Progenitor cell of endocrine pancreas (in vitro differentiated cells): Measurements from ENCODE around the gene PTPRD. TPM values are rescaled to one million over a fixed set of nuclear protein-coding genes. Genes with fewer than 3 reads are reported as not detected.
"Not testable (repeated sequence)": the region's sequence is repeated elsewhere in the genome, so short reads cannot be mapped to it uniquely, and the experiment has no call there.

ENCODE experiments used
- DNase-seq: peaks from one replicate; pipeline ENCODE4 v3.0.0; 2021; ENCODE audit warnings: low spot score; ENCODE audit not compliant: unreplicated experiment
- H3K27ac Mint-ChIP-seq: 2 replicates; pipeline ENCODE4 v1.8.0; 2021; ENCODE audit warnings: mild to moderate bottlenecking, moderate library complexity, mixed read lengths
- H3K27me3 Mint-ChIP-seq: 2 replicates; pipeline ENCODE4 v1.8.0; 2021; ENCODE audit warnings: mixed read lengths
- H3K36me3 Mint-ChIP-seq: 2 replicates; pipeline ENCODE4 v1.8.0; 2022; ENCODE audit warnings: mixed read lengths; ENCODE audit not compliant: insufficient read depth
- H3K4me1 Mint-ChIP-seq: 2 replicates; pipeline ENCODE4 v1.8.0; 2021; ENCODE audit warnings: low read depth, mixed read lengths
- H3K4me3 Mint-ChIP-seq: 2 replicates; pipeline ENCODE4 v1.8.0; 2021; ENCODE audit warnings: low read depth, mild to moderate bottlenecking, moderate library complexity, mixed read lengths
- H3K9me3 Mint-ChIP-seq: 2 replicates; pipeline ENCODE4 v1.8.0; 2021; ENCODE audit warnings: low read depth, mixed read lengths
- total RNA-seq: library from RNA; stranded (reverse); gene quantifications from 2 replicates; pipeline ENCODE4 v1.2.1, GENCODE V29; 2021
- TF ChIP-seq, protein P1 (sequence below): fragments of 200-600 bp; sonication (generic); IDR thresholded peaks from one replicate; pipeline ENCODE4 v1.5.0; 2021; ENCODE audit warnings: antibody characterized with exemption, mild to moderate bottlenecking; ENCODE audit not compliant: unreplicated experiment

Gene PTPRD
- total RNA-seq, 1 donor from 2014 or later, result 124 TPM

GRCh38 chr9:8705861-8706260 lies 1906.9 kb downstream of the PTPRD start:
- Mint-ChIP-seq H3K4me3 (no peak overlapping the region), H3K27ac (no peak overlapping the region), H3K9me3 (peaks cover 5% of the 10 kb centered on the region), H3K4me1 (peaks cover 9% of the 10 kb centered on the region), H3K36me3 (peaks cover 1% of the 10 kb centered on the region), H3K27me3 (no peaks in the 10 kb centered on the region)
- DNase-seq, result no peak
- TF ChIP-seq, protein P1, sequence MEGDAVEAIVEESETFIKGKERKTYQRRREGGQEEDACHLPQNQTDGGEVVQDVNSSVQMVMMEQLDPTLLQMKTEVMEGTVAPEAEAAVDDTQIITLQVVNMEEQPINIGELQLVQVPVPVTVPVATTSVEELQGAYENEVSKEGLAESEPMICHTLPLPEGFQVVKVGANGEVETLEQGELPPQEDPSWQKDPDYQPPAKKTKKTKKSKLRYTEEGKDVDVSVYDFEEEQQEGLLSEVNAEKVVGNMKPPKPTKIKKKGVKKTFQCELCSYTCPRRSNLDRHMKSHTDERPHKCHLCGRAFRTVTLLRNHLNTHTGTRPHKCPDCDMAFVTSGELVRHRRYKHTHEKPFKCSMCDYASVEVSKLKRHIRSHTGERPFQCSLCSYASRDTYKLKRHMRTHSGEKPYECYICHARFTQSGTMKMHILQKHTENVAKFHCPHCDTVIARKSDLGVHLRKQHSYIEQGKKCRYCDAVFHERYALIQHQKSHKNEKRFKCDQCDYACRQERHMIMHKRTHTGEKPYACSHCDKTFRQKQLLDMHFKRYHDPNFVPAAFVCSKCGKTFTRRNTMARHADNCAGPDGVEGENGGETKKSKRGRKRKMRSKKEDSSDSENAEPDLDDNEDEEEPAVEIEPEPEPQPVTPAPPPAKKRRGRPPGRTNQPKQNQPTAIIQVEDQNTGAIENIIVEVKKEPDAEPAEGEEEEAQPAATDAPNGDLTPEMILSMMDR, result no peak

- Mint-ChIP-seq H3K4me1 (peaks cover 9% of the 10 kb centered on the region), H3K4me3 (no peak overlapping the region), H3K36me3 (peaks cover 1% of the 10 kb centered on the region), H3K27me3 (no peaks in the 10 kb centered on the region), H3K9me3 (peaks cover 5% of the 10 kb centered on the region), H3K27ac (no peak overlapping the region)
- no peak for DNase-seq
- TF ChIP-seq, protein P1, result no peak
Measured at GRCh38 chr9:8703904-8704303, 1908.9 kb downstream of the PTPRD start.

- DNase-seq, result no peak
- TF ChIP-seq, protein P1, result no peak
- Mint-ChIP-seq H3K36me3 (peaks cover 1% of the 10 kb centered on the region), H3K9me3 (peaks cover 5% of the 10 kb centered on the region), H3K27me3 (no peaks in the 10 kb centered on the region), H3K27ac (no peak overlapping the region), H3K4me1 (peaks cover 11% of the 10 kb centered on the region), H3K4me3 (no peak overlapping the region)
Measured at GRCh38 chr9:8701904-8702303, 1910.9 kb downstream of the PTPRD start.

- not testable (repeated sequence) for H3K9me3 Mint-ChIP-seq, H3K27ac Mint-ChIP-seq, H3K27me3 Mint-ChIP-seq, DNase-seq, H3K36me3 Mint-ChIP-seq, H3K4me3 Mint-ChIP-seq, H3K4me1 Mint-ChIP-seq
Measured at GRCh38 chr9:8697565-8697964, 1915.2 kb downstream of the PTPRD start.

DNA sequence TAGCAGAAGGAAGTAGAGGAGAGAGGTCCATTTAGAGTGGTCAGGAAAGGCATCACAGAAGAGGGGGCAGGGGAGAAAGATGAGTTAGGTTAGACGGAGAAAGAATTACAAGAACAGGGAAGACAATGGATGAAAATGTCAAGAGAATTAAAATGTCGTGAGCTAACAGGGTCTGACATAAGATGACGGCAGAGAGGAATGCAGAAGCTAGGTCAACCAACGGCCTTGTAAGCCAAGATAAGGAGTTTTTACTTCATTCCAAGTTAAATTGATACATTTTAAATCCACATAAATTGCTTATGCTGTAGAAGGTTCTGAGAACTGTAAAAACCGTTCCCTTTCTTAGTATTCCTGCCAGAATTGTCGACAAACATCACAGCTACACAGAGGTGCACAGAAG lies 1916.3 kb downstream of the PTPRD start:
- no peak overlapping the region for H3K27ac Mint-ChIP-seq
- peaks cover under 1% of the 10 kb centered on the region for H3K9me3 Mint-ChIP-seq
- no peak overlapping the region for H3K4me3 Mint-ChIP-seq
- peaks cover 4% of the 10 kb centered on the region for H3K4me1 Mint-ChIP-seq
- TF ChIP-seq, protein P1, result no peak
- H3K36me3 Mint-ChIP-seq, result no peaks in the 10 kb centered on the region
- no peaks in the 10 kb centered on the region for H3K27me3 Mint-ChIP-seq
- no peak for DNase-seq

DNA sequence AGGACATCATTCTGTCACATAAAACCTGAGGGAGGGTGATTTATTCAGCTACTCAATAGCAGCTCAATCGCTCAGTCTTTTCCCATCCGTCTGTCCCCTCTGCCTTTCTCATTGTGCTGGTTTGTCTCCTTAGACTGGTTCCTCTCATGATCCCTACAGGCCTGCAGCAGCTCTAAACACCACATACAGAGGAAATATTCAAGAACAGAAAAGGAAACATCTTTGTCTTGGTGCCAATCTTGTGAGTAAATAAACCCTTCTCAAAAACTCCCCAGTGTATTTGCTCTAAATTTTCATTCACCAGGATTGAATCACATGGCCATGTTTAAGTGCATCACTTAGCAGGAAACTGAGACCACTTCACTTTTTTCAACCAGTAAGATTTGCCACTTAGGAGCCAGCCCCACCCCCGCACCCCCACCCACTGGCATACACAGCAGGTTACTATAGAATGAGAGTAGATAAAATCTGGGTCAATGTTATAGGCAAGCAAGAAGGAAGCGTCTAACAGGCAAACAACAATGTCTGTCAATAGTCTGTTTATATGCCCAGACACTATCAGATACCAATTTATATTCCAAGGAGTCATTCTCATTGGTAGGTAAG lies 1917.7 kb downstream of the PTPRD start:
- Mint-ChIP-seq H3K9me3 (no peaks in the 10 kb centered on the region), H3K4me1 (peaks cover 4% of the 10 kb centered on the region), H3K36me3 (no peaks in the 10 kb centered on the region)

More for the DNA sequence above, 1917.7 kb downstream of the PTPRD start:
- no peaks in the 10 kb centered on the region for H3K27me3 Mint-ChIP-seq
- no peak overlapping the region for H3K27ac Mint-ChIP-seq
- no peak for DNase-seq
- TF ChIP-seq, protein P1, result no peak
- H3K4me3 Mint-ChIP-seq, result no peak overlapping the region
